Peyer's patch (tissue), 4 donors: ENCODE results near the gene CCNT1.

Experiments used
- CTCF ChIP-seq, 6 experiments: fragments of 450-650 bp in 4 of 6; fragments of 200-600 bp in 2 of 6; sonication (generic) in 1 of 6; IDR thresholded peaks; one replicate each; pipeline ENCODE4 v1.5.1; 2017 to 2019; ENCODE audit warnings: antibody characterized with exemption in 6 of 6, mild to moderate bottlenecking in 3 of 6, moderate library complexity in 1 of 6
- POLR2A ChIP-seq, 2 donors: fragments of 450-650 bp; IDR thresholded peaks; one replicate each; pipeline ENCODE4 v1.5.1; 2017; ENCODE audit warnings: antibody characterized with exemption in 2 of 2, mild to moderate bottlenecking in 2 of 2, moderate library complexity in 2 of 2

DNA sequence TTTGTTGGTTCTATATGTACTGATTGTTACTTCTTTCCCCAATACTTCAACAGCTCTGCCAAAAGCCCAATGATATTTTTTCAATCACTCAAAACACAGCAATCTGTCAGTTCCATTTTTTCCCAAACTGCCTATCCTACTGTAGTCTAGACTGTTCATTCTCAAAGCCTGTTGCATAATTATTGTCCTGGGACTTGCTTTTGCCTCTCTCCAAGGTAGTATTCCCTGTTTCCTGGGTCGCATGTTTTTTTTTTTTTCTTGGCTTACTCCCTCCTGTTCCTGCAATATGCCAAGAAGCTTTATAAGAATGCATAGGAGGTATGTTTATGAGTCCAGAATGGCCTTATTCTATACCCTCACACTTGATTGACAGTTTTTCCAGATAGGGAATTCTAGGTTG lies 19.9 kb upstream of the CCNT1 start:
- TF ChIP-seq POLR2A (IDR thresholded peaks at IDR 0.05) (no peak), CTCF (IDR thresholded peaks at IDR 0.05) (no peak)
